GM12864 (cell line): ENCODE measurements around the gene PHETA2.

Experiments used
- DNase-seq: peaks from one replicate; pipeline ENCODE4 v3.0.0-alpha.2; 2011; ENCODE audit warnings: low read depth
- H3K4me3 ChIP-seq: 2 replicates; pipeline ENCODE4 v1.5.1; 2011; ENCODE audit warnings: mild to moderate bottlenecking, low read depth, low read length, control low read depth
- TF ChIP-seq, protein P1 (sequence below): IDR thresholded peaks from 2 replicates; pipeline ENCODE4 v1.5.1; 2011; ENCODE audit warnings: low read depth, mild to moderate bottlenecking, moderate library complexity, low read length, control low read depth, inconsistent platforms; ENCODE audit errors: missing control alignments

Gene PHETA2

DNA sequence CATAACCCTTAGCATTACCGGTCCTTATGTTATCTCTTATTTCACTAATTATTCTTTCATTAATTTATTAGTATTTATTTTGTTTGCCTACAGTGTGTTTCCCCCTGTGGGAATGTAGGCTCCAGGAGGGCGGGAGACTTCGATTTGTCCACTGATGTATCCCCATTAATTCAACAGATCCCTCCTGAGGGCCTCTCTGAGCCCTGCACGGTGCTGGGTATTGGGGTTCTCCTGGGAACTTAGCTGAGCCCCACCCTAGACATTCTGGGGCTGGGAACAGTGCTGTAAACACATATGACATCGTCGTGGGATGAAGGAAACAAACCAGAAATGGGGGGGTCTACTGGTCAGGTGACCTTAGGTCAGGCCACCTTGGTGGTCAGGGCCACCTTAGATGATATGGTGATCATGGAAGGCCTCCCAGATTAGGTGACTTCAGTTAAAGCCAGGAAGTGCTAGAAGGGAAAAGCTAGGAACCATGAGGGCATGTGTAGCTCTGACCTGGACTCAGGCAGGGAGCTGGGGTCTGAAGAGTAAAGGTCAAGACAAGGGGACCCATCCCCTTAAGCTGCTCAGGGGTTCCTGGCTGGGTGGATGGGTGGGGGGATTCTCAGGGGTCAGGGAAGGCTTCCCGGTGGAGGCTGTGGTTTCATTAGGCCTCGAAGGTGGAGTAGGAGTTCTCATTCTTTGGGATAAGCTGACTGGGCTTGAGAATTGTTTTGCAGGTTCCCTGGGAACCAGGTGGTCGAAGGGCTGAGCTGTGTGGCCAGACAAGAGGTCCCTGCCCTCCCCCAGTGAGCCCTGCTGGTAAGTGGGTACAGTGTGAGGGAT, 1.0 kb downstream of the PHETA2 start:
- TF ChIP-seq, protein P1, sequence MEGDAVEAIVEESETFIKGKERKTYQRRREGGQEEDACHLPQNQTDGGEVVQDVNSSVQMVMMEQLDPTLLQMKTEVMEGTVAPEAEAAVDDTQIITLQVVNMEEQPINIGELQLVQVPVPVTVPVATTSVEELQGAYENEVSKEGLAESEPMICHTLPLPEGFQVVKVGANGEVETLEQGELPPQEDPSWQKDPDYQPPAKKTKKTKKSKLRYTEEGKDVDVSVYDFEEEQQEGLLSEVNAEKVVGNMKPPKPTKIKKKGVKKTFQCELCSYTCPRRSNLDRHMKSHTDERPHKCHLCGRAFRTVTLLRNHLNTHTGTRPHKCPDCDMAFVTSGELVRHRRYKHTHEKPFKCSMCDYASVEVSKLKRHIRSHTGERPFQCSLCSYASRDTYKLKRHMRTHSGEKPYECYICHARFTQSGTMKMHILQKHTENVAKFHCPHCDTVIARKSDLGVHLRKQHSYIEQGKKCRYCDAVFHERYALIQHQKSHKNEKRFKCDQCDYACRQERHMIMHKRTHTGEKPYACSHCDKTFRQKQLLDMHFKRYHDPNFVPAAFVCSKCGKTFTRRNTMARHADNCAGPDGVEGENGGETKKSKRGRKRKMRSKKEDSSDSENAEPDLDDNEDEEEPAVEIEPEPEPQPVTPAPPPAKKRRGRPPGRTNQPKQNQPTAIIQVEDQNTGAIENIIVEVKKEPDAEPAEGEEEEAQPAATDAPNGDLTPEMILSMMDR = no peak
- peak overlapping the region; percentile 61; the same call in 1 of the 2 replicates for H3K4me3 ChIP-seq
- DNase-seq = no peak

DNA sequence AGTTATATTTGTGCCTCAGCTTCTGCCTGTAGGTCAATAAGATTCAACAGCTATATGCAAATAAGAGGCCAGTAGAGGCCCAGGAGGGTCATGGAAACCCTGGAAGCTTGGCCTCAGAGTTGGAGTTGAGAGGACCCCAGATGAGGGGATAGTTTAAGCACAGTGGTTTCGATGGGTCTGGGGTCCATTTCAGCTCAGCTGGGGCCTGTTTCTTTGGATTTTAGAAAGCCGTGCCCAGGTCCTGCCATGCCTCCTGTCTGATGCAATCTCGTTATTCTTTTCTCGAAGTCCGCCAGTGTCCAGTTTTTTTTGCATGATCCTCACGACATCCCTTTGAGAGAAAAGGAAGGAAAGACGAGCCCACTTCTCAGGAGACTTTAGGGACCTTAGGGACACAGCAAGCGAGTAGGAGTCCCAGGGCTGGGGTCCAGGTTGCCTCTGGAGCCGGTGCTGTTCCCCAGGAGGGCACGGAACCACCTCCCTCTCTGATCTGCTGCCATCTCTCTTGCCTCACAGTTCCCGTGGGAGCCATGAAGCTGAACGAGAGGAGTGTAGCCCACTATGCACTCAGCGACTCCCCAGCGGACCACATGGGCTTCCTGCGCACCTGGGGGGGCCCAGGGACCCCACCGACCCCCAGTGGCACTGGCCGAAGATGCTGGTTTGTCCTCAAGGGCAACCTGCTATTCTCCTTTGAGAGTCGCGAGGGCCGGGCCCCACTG, 2.9 kb downstream of the PHETA2 start:
- TF ChIP-seq, protein P1 = no peak
- no peak for DNase-seq
- H3K4me3 ChIP-seq = no peak overlapping the region

DNA sequence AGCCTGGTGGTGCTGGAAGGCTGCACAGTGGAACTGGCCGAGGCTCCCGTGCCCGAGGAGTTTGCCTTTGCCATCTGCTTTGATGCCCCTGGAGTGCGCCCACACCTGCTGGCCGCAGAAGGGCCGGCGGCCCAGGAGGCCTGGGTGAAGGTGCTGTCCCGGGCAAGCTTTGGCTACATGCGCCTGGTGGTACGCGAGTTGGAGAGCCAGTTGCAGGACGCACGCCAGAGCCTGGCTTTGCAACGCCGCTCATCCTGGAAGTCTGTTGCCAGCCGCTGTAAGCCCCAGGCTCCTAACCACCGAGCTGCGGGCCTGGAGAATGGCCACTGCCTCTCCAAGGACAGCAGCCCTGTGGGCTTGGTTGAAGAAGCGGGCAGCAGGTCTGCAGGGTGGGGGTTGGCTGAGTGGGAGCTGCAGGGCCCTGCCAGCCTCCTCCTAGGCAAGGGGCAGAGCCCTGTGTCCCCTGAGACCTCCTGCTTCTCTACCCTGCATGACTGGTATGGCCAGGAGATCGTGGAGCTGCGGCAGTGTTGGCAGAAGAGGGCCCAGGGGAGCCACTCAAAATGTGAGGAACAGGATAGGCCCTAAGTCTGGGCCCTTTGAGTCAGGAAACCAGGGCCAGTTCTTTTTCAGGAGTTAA, 3.6 kb downstream of the PHETA2 start:
- no peak for DNase-seq
- no peak overlapping the region for H3K4me3 ChIP-seq
- TF ChIP-seq, protein P1 = no peak

DNA sequence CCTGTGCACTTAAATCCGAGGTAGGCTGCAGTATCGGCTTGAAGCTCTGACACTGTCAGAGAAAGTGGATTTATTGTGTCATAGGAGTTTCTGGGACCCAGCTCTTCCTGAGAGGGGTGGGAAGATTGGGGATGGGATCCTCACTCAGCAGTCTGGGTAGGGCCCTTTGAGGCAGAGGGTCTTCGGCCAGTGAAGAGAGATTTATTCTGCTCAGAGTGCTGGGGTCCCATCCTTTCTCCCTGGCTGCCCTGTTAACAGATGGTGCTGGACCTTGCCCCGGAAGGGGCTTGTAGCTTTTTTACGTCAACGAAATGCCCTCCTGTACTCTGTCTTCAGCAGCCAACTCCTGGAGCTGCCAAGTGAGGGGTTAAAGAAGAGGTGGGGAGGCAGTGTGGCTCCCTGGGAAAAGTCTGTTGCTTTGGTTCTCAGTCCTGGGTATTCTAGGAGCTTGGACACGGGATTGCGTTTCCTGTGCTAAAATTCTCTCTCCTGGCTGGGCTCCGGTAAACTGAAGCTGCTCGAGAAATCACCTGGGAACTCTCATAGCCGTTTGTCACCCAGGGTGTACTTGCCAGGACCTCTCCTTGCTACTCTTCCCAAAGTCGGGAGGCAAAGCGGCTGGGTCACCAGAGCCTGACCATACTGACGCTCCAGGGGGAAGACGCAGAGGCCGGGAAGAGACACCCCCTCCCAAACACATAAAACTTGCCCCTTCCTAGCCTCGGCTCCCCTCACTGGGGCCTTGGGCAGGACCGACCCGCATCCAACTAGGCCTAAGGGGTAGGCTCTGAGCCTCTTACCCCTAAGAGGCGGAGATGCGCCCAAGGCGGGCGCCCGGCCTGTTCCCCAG, 4.6 kb downstream of the PHETA2 start:
- peak overlapping the region; percentile 68 for H3K4me3 ChIP-seq
- TF ChIP-seq, protein P1 = no peak
- DNase-seq = no peak

DNA sequence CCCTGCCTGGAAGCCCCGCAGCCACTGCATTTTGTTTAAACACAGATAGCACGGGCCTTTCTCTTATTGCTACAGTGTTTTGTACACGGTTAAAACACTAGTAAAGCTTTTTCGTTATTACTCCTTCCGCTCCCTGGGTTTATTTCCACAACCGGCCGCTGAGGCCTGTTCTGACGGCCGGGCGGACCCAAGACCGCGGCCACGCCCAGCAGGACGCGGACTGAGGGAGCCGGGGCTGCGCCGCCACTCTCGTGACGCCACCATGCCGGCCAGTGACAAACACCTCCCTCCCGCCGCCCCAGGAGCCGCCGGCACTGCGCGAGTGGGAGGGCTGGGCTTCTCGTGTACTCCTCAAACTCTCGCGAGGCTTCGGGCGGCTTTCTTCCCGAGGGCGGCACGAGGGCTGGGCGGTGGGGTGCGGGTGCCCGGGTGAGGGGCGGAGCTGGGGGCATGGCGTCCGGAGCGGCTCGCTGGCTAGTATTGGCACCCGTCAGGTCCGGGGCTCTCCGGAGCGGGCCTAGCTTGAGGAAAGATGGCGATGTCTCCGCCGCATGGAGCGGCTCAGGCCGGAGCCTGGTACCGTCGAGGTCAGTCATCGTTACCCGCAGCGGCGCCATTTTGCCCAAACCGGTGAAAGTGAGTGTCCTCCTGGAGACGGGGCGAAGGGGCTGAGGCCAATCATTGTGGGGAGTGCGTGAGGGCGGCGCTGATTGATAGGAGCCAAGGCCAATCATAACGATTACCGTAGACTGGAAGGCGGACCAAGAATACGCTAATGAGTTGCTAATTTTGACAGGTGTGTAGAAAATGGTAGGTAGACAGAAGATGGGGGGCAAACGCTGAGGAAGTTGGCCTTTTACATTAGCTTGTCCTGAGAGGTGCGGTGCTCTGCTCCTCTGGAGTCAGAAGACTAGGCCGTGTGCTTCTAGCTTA, 5.5 kb downstream of the PHETA2 start, which contains the start of gene SMDT1:
TSS of gene SMDT1 (plus strand) at position 382 of the 933 bp plus-strand sequence. CDS start at position 451, 69 bp downstream.
- peak within 1 kb of the TSS; percentile 68 for H3K4me3 ChIP-seq
- peak; percentile 99 for DNase-seq
- TF ChIP-seq, protein P1 = no peak
